NCI-H2196 treated with DMSO at 0.1 percent for 48 hours (cell line): ENCODE data around the gene MAP3K10.

Experiments
- DNase-seq: peaks from one replicate; lab custom pipeline; 2025; ENCODE audit not compliant: unreplicated experiment; lab: John Stamatoyannopoulos, UW

Gene MAP3K10

GRCh38 chr19:40247735-40248262 is 56.6 kb downstream of the MAP3K10 start:
- no peak for DNase-seq

DNA sequence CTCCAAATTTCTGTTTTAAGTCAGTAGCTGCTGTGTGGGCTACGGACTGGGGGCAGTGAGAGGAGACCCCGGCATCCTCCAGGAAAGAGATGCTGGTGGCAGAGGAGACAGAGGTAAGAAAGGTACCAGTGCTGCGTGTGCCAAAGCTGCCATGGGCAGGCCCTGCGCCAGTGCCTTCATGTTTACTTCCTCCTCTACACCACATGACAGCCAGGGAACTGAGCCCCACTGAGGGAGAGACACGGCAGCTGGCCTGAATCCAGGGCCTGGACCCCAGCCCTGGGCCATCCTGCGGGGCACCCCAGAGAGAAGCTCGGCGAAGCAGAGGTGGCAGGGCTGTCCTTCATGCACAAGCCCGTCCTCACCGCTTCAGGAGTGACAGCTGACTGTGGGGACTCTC is 58.0 kb downstream of the MAP3K10 start:
- no peak for DNase-seq

DNA sequence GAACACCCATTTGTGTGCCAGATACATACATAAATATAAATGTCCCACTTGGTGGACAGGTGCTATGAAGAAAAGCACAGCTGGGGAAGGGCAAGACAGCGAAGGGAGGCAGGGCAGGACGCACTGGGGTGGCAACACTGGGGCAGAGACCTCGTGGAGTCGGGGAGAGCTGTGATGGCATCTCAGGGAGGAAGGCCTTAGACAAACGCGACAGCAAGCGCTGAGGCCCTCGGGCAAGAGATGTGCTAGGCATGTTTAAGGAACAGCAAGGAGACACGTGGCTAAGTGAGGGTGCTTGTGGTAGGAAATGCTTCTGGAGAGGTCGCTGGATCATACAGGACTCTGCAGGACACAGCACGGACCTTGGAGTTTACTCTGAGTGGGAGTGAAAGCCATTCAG is 58.6 kb downstream of the MAP3K10 start:
- DNase-seq = no peak

DNA sequence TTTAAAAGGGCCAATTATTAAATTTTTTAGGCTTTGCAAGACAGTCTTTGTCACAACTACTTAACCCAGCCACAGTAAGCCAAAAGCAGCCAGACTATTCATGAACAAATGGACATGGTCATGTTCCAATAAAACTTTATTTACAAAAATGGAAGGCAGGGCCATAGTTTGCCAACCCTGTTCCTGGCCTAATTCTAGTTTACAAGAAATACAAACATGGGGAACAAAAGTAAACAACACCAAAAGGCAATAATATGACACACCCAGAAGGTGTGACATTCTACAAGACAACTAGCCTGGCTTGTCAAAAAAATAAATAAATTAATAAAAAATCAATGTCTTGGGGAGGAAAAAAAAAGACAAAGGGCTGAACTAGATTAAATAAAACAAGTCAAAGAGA is 60.0 kb downstream of the MAP3K10 start:
- no peak for DNase-seq

DNA sequence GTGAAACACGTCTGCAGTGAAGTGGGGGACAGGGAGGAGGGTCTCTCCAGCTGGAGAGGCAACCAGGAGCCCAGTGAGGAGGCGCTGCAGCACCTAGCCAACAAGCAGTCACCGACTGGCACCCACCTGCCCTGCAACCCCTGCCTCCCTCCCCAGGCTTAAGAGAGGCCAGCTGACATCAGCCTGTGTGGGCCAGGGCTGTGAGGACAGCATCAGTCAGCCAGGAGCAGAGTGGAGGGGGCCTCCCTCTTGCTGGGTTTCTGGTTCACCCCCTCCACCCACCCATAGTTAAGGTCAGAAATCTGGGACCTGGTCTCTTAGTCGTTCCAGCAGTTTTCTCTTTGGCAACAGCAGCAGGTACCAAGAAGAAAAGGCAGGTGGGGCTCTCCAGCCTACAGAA is 60.8 kb downstream of the MAP3K10 start:
- DNase-seq = no peak

GRCh38 chr19:40252395-40252794 is 61.2 kb downstream of the MAP3K10 start:
- DNase-seq = no peak

DNA sequence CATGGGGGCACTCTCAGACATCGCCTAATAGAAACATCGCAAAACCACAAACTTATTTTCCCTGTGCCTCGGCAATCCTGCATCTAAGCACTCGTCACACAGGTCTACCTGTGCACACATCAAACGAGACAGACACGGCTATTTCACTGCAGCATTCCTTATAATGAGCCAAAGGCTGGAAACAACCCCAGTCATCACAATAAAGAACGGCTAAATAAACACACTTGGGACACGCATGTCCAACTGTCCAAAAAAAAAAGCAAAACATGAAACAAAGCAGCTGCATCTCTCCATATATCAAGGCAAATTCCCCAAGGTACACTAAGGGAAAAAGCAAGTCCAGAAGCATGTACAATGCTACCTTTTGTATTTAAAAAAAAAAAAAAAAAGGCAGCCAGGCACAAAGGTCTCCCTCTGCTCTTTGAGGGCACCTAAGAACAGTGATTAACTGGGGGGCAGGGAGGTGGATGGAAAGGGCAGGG is 62.4 kb downstream of the MAP3K10 start:
- DNase-seq = no peak

DNA sequence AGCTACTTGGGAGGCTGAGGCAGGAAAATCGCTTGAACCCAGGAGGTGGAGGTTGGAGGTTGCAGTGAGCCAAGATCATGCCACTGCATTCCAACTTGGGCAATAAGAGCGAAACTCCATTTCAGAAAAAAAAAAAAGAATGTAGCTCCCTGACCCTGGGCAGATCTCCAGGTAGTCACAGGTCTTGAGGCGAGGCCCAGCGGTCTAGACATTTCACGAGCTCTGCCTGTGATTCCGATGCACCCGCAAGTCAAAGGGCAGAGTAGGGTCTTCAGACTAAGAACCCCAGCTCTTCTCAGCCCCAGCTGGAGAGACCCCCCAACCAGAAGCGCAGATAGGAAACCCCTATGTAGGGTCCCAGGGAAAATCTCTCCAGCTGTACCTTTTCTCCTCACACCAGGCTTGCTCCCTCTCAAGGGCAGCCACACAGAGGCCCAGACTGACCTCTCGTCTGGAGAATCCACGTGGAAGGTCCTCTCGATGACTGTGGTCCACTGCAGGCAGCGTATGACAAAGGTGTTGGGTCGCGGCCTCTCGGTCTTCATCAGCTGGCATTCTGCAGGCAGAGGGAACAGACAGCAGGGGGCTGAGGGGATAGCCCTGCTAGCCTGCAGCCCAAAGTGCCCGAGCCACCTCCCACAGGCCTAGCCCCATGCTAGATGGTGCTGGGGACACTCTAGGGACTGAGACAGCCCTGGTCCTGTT is 63.6 kb downstream of the MAP3K10 start:
- DNase-seq = no peak

DNA sequence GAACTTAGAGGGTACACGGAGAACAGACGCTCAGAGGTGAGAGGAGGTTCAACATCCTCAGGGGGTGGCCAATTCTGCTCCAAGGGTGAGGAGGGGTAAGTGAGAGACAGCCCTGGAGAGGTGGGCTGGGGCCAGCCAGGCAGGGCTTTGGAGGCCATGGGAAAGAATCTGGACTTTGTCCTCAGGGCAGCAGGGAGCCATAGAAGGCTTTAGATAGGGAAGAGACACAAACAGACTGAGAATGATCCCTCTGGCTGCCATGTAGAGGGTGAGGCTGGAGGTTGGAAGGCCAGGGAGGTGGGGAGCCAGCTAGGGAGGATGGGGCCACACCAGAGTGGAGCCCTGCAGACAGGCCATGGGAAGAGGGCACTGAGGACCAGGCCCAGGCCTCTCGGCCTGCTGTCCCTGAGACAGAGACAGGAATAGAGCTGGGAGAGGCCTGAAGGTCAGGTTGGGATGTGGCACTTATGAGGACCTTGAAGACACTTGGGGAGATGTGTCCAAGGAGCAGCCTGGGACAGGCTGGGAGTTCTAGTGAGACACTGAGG is 64.5 kb downstream of the MAP3K10 start:
- no peak for DNase-seq

DNA sequence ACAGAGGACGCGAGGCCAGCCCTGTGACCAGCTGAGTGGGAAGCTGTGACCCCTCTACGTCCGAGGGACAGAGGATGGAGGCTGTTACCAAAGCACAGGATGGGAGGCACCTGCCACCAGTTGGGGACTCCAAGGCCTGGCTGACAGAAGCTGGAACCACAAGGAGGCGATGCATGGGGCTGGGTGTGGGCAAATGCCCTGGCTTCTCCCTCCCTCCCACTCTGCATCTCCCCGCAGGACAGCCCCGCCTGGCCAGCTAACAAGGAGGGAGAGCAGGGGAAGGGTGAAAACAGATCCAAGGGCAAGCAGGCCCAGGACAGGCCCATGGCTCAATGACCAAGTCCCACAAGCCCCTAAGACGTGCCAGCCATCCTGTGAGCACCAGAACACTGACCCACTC is 65.3 kb downstream of the MAP3K10 start:
- DNase-seq = no peak

DNA sequence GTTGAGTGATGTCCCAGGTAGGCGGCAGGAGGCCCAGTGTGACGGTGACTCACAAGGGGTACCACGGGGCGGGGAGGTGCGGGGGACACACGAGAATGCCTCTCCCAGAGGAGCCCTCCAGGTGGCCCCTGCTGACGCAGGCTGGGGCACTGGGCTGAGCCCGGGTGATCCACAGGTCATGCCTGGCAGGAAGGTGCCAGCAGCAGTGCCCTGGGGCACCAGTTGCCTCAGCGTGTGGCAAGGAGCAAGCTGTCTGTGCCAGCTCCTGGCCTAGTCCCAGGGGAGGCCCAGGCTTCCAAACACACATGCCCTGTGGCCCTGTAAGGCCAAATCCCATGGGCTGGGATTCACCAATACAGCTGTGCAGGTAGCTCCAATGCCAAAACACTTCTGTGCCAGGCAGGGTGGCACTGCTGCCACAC is 65.9 kb downstream of the MAP3K10 start:
- no peak for DNase-seq

GRCh38 chr19:40261631-40262030 is 70.4 kb downstream of the MAP3K10 start:
- no peak for DNase-seq

GRCh38 chr19:40262422-40262821 is 71.2 kb downstream of the MAP3K10 start:
- DNase-seq = no peak

- DNase-seq = no peak
These were observed 72.5 kb downstream of the MAP3K10 start for GRCh38 chr19:40263440-40264313.

- DNase-seq = no peak
These were observed 73.3 kb downstream of the MAP3K10 start for GRCh38 chr19:40264314-40265054.
